SHP77 (cell line): ENCODE data around the gene RABL6.
"Not testable (repeated sequence)": the region's sequence is repeated elsewhere in the genome, so short reads cannot be mapped to it uniquely, and the experiment has no call there.

Experiments
- DNase-seq, 2 experiments: peaks; one replicate each; lab custom pipeline; 2025; lab: John Stamatoyannopoulos, UW

The RABL6 gene

DNA sequence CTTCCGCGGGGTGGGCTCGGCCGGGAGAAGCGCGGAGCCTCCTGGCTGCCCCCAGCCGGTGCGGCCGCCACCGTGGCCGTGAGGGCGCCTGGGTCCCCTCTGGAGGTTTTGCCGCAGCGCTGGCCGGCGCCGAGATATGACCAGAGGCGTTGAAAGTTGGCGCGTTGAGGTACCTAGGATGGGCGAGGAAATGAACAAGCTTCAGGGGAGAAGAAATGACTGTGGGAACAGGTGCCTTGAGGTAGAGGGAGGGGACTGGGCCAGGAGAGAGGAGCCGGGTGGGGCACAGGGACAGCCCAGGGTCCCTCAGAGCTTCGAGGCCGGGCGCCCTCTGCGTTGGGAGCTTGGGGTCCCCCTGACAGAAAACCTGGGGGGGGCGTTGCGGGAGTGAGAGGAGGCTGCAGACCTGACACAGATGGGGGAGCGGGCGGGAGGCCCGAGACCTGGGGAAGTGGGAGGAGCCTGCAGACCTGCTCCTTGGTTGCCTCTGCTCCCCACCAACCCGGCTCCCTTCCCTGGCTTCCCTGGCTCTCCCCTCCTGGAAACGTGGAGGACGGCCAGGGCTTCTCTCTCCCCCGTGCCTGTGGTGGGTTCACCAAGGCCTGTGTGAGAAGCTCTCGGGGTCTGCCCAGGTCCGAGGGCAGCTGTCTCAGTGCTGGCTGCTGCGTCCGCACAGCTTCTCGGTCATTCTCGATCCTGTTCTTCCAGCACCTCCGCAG is 14.2 kb downstream of the RABL6 start:
- DNase-seq: no peak

GRCh38 chr9:136823136-136824046 is 15.6 kb downstream of the RABL6 start:
- no peak for DNase-seq

GRCh38 chr9:136824496-136825225 is 16.9 kb downstream of the RABL6 start:
- DNase-seq: no peak

- DNase-seq: no peak
Measured at GRCh38 chr9:136825295-136826187, 17.8 kb downstream of the RABL6 start.

DNA sequence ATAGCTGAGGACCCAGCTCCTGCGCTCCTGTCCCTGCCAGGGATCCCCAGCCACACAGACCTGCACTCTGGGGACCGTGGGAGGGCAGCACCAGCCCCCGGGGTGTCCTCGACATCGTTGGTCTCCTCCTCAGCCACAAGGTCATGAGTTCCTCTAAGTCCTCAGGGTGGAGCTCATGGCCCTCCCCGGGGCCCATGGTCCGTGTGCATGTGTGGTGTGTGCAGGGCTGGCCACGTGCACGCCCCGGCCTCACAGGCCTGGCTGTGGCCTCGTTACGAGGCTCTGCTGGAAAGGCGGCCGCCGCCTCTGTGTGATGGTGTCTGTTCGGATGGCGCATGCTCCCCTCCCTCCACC is 18.4 kb downstream of the RABL6 start:
- no peak for DNase-seq

DNA sequence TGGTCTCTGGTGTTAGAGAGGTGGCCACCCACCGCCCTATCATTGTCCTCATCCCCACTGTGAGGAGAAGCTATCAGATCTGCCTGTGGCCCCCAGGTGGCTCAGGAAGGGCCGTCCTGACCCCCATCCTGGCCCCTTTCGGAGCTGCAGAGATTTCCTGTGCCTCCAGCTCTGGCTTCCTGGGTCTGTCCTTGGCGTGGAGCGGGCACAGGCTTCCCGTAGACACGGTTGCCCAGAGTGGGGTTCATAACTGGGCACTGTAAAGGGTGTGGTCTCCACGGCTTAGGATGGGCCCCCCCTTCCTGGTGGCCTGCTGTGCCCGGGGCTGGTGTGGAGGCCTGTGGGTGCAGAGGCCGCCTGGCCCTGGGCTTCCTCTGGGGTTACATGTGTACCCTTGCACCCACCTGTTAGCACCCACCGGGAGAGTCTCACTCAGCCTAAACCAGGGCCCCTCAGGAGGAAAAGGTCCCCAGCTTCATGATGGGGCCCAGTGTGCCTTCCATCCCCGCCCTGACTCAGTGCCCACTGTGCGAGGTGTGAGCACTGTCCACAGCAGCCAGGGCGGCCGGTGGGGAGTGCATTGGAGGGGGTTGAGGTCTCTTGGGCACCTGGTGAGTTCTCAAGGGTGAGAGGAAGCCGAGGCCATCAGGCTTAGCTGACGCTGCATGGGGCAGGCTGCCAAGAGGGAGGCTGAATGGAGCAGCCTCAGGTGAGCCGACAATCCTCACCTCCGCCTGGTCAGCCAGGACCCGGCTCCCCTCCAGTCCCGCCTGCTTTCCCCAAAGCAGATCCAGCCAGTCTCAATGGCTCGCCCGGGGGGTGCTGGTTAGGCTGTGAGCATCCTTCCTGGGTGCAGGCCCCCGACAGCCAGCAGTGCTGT is 19.2 kb downstream of the RABL6 start:
- DNase-seq: no peak

DNA sequence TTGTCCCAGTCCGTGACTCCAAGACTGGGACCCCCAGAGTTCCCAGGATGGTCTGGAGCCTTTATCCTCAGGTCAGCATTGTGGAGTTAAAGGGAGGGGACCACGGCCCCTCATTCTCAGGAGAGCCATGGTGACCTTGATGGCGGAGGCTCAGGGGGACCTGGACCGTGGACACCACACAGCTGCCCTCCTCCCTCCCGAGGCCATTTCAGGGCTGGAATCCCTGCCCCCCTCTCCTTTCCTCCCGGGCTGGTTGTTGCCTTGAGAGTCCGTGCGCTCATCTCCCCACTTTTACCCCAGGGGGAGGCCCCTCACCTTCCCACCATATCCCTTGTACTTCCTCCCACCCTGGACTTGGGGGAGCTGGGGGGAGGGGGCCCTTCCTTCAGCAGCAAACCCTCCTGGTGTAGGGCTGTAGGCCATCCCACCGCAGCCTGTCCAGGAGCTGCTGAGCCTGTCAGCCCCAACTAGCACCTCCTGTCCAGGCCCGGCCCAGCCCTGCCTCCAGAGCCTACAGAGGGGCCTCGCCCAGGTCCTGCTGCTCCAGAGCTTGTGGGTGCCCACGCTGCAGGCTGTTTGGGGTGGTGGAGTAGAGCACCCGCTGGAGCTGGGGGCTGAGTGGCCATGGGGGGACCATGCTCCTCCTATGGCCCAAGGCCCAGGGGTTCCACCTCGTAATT is 20.2 kb downstream of the RABL6 start:
- no peak for DNase-seq

GRCh38 chr9:136828474-136829140 is 20.9 kb downstream of the RABL6 start:
- DNase-seq: no peak

- no peak for DNase-seq
Measured at GRCh38 chr9:136829412-136829811, 21.7 kb downstream of the RABL6 start.

- no peak for DNase-seq
Measured at GRCh38 chr9:136829981-136830885, 22.5 kb downstream of the RABL6 start.

GRCh38 chr9:136831002-136831719 is 23.4 kb downstream of the RABL6 start:
- DNase-seq: no peak

DNA sequence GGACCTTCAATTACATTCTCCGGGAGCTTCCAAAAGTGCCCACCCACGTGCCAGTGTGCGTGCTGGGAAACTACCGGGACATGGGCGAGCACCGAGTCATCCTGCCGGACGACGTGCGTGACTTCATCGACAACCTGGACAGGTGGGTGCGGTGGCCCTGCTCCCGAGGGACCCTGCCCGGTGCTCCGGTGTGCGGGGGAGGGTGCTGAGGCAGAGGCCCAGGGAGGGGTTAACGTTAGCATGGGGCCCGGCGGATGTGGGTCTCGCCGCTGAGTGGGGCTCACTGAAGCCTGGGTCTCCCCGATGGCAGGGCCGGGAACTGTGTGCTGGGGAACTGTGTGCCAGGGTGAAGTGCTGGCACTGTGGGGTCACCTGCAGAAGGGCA is 24.0 kb downstream of the RABL6 start:
- DNase-seq: no peak

DNA sequence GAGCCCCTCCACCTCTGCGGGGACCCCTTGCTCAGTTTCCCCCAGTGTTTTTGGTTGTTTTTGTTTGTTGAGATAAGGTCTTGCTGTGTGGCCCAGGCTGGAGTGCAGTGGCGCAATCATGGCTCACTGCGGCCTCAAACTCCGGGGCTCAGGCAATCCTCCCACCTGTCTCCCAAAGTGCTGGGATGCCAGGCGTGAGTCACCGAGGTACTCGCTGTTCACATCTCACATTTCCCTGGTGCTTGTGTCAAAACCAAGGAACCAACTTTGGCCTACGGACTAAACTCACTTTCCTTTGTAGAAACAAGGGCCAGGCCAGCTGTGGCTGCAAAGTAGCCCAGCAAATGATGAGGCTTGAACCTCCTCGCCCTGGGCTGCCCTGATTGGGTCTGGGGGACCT is 24.8 kb downstream of the RABL6 start:
- no peak for DNase-seq

DNA sequence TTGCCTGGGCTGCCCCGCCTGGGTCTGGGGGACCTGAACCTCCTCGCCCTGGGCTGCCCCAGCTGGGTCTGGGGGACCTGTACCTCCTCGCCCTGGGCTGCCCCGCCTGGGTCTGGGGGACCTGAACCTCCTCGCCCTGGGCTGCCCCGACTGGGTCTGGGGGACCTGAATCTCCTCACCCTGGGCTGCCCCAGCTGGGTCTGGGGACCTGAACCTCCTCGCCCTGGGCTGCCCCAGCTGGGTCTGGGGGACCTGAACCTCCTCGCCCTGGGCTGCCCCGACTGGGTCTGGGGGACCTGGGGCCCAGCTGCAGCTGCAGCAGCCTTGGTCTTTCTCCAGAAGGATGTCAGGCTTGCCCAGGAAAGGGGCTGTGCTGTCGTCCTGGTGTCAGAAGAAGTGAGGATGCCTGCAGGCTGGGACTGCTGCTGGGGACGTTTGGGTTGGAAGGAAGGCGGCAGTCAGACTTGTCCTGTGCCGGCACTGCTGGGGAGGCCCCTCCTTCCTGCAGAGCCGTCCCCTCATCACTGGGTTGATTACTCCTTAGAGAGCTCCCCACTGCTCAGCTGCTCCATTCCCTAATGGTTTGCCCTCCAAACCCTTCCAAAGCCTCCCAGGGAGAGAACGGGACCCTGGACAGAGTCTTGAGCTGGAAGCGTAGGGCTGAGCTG is 25.8 kb downstream of the RABL6 start:
- DNase-seq: not testable (repeated sequence)

GRCh38 chr9:136835162-136835931 is 27.6 kb downstream of the RABL6 start:
- DNase-seq: no peak
